ENCODE data around the gene SSPN. TPM values are rescaled to one million over a fixed set of nuclear protein-coding genes. Genes with fewer than 3 reads are reported as not detected.

The SSPN gene
- total RNA-seq, 1 experiment from 2014 or later = 0.17 TPM

DNA sequence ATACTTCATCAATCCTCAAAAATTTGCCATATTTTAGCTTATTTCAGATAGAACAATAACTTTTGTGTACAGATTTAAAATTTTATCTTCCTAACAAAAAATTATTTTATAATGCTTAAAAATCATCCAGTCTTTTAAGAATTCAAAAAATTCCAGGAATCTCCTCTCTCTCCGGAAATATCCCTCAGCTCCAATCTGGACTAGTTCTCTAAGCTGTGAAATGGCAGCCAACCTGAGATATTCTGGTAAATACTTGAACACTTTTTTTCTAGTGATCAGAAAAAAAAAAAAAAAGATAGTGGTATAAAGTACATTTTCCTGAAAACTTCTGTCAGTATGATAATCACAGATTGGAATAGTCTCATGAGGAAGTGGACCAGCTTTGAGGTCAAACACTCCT, 57.6 kb downstream of the SSPN start:
- Histone ChIP-seq H3K79me2 (ENCODE audit: insufficient read depth, low read length) (no peaks in the 10 kb centered on the region), H3K9me2 (ENCODE audit: insufficient read depth) (no peaks in the 10 kb centered on the region), H3K9me3 (ENCODE audit: control insufficient read depth in 1 of 2, insufficient read depth in 1 of 2, low read depth in 1 of 2, low read length in 2 of 2) (peaks cover 0 to 8% of the 10 kb centered on the region in 2 experiments; a peak in 1 of 4 replicates), H3K27me3 (ENCODE audit: insufficient read depth, low read length) (no peaks in the 10 kb centered on the region), H3K27ac (ENCODE audit: low read depth, low read length) (no peak overlapping the region), H4K20me1 (ENCODE audit: insufficient read depth) (no peaks in the 10 kb centered on the region), H2AFZ (ENCODE audit: low read depth, low read length, poor library complexity, severe bottlenecking) (no peak overlapping the region), H3K36me3 (ENCODE audit: control insufficient read depth in 1 of 2, insufficient read depth in 2 of 2, low read length in 2 of 2) (no peaks in the 10 kb centered on the region), H3K4me1 (ENCODE audit: control insufficient read depth in 1 of 2, insufficient read depth in 2 of 2, low read length in 2 of 2) (no peaks in the 10 kb centered on the region), H3K4me2 (ENCODE audit: low read length) (no peak overlapping the region), H3K4me3 (replicated peaks in 1 of 2; ENCODE audit: low read depth in 1 of 2, low read length in 2 of 2) (no peak overlapping the region), H3K9ac (ENCODE audit: low read length) (no peak overlapping the region)
- intact Hi-C loops (cut with micrococcal nuclease) = no loop called here
- no peak for DNase-seq (ENCODE audit: low read depth, low spot score)
- TF ChIP-seq JUND (IDR thresholded peaks at IDR 0.05) = no peak
- no peak for TF ChIP-seq POLR2AphosphoS5 (IDR thresholded peaks at IDR 0.05; ENCODE audit: low read depth, low read length)
- no peak for TF ChIP-seq ELF1 (IDR thresholded peaks at IDR 0.05; ENCODE audit: borderline replicate concordance, low read depth)
- no peak for TF ChIP-seq FOSL1 (IDR thresholded peaks at IDR 0.05; ENCODE audit: low read depth)
- TF ChIP-seq, protein P1, sequence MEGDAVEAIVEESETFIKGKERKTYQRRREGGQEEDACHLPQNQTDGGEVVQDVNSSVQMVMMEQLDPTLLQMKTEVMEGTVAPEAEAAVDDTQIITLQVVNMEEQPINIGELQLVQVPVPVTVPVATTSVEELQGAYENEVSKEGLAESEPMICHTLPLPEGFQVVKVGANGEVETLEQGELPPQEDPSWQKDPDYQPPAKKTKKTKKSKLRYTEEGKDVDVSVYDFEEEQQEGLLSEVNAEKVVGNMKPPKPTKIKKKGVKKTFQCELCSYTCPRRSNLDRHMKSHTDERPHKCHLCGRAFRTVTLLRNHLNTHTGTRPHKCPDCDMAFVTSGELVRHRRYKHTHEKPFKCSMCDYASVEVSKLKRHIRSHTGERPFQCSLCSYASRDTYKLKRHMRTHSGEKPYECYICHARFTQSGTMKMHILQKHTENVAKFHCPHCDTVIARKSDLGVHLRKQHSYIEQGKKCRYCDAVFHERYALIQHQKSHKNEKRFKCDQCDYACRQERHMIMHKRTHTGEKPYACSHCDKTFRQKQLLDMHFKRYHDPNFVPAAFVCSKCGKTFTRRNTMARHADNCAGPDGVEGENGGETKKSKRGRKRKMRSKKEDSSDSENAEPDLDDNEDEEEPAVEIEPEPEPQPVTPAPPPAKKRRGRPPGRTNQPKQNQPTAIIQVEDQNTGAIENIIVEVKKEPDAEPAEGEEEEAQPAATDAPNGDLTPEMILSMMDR (IDR thresholded peaks at IDR 0.05 in 2 of 3, conservative IDR thresholded peaks at IDR 0.05 in 1 of 3; ENCODE audit: borderline replicate concordance in 1 of 3, insufficient read depth in 1 of 3, low read depth in 2 of 3, low read length in 2 of 3) = no peak
- TF ChIP-seq, protein P2, sequence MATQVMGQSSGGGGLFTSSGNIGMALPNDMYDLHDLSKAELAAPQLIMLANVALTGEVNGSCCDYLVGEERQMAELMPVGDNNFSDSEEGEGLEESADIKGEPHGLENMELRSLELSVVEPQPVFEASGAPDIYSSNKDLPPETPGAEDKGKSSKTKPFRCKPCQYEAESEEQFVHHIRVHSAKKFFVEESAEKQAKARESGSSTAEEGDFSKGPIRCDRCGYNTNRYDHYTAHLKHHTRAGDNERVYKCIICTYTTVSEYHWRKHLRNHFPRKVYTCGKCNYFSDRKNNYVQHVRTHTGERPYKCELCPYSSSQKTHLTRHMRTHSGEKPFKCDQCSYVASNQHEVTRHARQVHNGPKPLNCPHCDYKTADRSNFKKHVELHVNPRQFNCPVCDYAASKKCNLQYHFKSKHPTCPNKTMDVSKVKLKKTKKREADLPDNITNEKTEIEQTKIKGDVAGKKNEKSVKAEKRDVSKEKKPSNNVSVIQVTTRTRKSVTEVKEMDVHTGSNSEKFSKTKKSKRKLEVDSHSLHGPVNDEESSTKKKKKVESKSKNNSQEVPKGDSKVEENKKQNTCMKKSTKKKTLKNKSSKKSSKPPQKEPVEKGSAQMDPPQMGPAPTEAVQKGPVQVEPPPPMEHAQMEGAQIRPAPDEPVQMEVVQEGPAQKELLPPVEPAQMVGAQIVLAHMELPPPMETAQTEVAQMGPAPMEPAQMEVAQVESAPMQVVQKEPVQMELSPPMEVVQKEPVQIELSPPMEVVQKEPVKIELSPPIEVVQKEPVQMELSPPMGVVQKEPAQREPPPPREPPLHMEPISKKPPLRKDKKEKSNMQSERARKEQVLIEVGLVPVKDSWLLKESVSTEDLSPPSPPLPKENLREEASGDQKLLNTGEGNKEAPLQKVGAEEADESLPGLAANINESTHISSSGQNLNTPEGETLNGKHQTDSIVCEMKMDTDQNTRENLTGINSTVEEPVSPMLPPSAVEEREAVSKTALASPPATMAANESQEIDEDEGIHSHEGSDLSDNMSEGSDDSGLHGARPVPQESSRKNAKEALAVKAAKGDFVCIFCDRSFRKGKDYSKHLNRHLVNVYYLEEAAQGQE (IDR thresholded peaks at IDR 0.05; ENCODE audit: low read depth) = no peak
- no peak for TF ChIP-seq ZNF274 (IDR thresholded peaks at IDR 0.05; ENCODE audit: low read depth, low read length)
- TF ChIP-seq EZH2phosphoT487 (IDR thresholded peaks at IDR 0.05; ENCODE audit: borderline replicate concordance) = no peak
- no peak for TF ChIP-seq EZH2 (IDR thresholded peaks at IDR 0.05)
- no peak for TF ChIP-seq POLR2A (IDR thresholded peaks at IDR 0.05; ENCODE audit: borderline replicate concordance, extremely low read depth, insufficient read depth, insufficient read length)
- TF ChIP-seq EGR1 (IDR thresholded peaks at IDR 0.05; ENCODE audit: low read depth) = no peak
- CTCF ChIA-PET = no interaction called here
- RAD21 ChIA-PET (ENCODE audit: low non-redundant PET in 1 of 2, low total read pairs in 2 of 2, uncharacterized antibody in 2 of 2, unreplicated experiment in 2 of 2) = no interaction called here
- BruUV-seq (replicated peaks) = no TSS peak
- ATAC-seq = no peak
- POLR2A ChIA-PET = interaction anchor here (0.5 kb wide), 1 partner anchor 1002 kb away, joined by 3 read pairs; the partner anchor contains the start of gene KRAS

All from HCT116 (cell line).